NCI-H2029 treated with DMSO at 0.1 percent for 48 hours (cell line): ENCODE measurements around the gene COL3A1.

Source experiments
- DNase-seq: peaks from one replicate; lab custom pipeline; 2025; lab: John Stamatoyannopoulos, UW

COL3A1 gene

GRCh38 chr2:188974164-188974563, at the start of gene COL3A1:
COL3A1 (plus strand) TSS chr2:188974373; CDS start chr2:188974490, 117 bp downstream.
- no peak for DNase-seq

GRCh38 chr2:188928643-188929042, 45.5 kb upstream of the COL3A1 start:
- DNase-seq: no peak

GRCh38 chr2:188931361-188931760, 42.8 kb upstream of the COL3A1 start:
- no peak for DNase-seq

- no peak for DNase-seq
Measured at GRCh38 chr2:188937228-188938220, 36.6 kb upstream of the COL3A1 start.

DNA sequence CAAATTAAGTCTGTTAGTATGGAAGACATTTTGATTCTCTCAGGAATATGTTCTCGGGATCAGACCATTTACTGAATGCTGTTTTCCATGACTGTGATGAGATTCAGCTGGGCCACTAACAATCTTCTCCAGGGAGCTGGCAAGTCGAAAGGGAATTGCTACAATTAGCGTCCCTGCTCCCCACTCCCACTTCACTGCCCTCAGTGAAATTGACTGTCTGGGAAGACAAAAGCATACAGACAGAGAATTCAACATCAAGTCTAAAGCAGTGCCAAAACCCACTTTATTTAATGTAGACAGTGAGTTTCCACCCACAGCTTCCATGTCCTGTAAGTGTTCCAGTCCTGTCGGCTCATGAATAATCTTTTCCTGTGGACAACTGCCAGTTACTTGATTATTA, 34.0 kb upstream of the COL3A1 start:
- DNase-seq: no peak

DNA sequence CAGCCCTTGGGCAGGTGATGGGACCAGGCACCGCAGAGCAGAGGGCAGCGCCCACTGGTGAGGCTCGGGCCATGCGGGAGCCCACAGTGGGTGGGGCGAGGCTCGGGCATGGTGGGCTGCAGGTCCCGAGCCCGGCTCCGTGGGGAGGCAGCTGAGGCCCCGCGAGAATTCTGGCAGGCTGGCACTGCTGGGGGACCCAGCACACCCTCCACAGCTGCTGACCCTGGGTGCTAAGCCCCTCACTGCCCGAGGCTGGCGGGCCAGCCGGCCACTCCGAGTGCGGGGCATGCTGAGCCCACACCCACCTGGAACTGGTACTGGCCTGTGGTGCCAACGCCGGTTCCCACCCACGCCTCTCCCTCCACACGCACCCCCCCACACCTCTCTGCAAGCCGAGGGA, 29.7 kb upstream of the COL3A1 start:
- no peak for DNase-seq

DNA sequence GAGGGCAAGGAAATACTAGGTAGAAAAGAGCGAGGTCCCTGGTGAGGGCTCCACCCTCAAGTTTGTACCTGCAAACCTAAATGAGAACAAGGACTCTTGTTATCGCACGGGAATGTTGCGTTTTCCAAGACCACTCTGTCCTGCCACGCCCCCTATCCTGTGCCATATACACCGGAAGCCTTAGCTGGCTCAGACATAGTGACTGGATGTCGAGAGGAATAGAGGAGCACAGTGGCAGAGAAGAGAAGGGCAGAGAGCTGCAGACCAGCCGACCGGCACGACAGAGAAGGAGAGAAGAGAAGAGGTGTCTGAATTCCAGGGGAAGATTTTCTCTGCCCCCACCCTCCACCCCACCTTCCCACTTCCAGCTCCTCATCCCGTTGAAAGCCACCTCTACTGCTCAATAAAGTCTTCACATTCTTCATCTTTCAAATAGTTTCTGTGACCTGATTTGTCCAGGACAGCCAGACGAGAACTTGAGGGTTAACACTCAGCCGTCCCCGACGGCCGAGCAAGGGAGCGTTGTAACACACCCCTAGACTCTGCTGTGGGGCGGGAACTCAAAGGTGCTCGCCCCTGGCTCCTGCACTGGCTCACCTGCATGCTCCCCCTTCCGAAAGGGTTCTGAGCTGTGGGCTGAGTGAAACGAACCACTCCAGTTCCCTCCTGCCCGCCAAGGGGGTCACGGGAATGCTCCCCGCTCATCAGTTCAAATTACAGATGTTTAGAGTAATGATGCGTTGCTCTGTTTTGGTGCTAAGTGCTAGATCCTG, 24.9 kb upstream of the COL3A1 start:
- no peak for DNase-seq

DNA sequence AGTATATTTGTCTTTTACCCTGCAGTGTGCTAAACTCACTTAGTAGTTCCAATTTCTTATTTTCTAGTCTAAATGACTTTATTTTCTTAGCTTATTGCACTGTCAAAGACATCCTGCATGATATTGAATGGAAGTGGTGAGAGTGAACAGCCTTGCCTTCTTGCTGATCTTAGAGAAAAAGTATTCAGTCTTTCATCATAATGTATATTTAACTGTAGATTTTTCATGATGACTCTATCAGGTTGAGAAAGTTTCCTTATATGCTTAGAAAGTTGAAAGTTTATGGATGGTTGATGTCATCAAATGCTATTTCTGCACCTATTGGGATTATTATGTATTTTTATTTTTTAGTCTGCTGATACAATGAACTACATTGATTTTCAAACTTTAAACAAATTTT, 21.3 kb upstream of the COL3A1 start:
- DNase-seq: no peak

- no peak for DNase-seq
Measured at GRCh38 chr2:188956290-188956689, 17.9 kb upstream of the COL3A1 start.

DNA sequence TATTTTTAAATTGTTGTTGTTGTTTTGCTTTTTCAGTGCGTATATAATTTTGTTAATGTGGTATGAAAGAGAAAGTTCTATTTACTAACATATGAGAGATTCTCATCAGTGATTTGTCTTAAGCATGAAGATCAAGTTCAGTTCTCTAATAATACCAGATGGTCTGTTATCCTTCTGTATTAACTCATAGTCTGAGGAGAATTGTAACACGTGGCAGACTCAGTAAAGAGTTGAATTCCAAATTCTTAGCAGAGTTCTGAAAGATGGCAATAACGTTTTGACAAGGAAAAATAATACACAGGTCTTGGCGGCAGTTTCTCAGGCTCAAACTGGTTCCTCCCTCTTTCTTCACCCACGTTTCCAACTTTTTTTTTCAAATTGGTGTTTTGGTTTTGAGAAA, 17.2 kb upstream of the COL3A1 start:
- no peak for DNase-seq

DNA sequence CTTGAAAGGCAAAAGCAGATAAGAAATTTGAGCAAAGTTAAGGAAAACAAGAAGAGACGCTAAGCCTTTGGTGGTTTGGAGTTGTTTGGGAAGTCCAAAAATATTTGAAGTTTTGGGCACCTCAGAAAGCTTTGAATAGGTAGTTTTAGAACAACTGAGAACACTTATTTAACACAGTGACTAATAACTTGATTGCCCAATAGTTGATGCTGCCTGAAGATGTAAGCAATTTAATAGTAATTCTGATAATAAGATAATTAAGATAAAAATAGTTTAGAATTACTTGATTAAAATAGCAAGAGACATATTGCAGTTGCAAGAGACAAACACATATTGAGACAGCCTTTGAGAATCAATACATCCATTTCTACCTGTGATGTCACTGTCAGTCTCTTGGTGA, 16.5 kb upstream of the COL3A1 start:
- DNase-seq: no peak

GRCh38 chr2:188963741-188964140, 10.4 kb upstream of the COL3A1 start:
- no peak for DNase-seq

GRCh38 chr2:188964976-188965546, 9.1 kb upstream of the COL3A1 start:
- DNase-seq: no peak

- no peak for DNase-seq
Measured at GRCh38 chr2:188965563-188965962, 8.6 kb upstream of the COL3A1 start.

DNA sequence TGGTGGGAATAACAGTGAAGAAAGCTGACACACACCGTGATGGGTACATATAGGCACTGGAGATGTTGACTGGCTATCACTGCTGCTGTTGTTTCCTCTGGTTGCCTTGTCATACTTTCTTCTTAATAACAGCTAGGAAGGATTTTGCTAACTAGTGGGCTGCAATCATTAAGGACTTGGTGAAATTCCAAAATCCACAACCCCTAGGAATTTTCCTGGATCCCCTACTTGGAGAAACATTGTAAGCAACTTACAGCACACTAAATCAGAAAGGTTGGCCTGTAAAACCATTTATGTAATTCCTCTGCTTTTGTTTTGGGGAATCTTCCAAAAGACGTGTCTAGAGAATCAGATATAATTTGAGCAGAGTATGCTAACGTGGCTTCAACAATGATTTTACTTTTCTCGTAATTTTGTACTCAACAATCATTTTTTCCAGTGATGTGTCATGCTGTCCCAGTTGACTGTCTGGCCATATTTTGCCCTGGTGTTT, 8.0 kb upstream of the COL3A1 start:
- no peak for DNase-seq

- no peak for DNase-seq
Measured at GRCh38 chr2:188966728-188967440, 7.3 kb upstream of the COL3A1 start.

DNA sequence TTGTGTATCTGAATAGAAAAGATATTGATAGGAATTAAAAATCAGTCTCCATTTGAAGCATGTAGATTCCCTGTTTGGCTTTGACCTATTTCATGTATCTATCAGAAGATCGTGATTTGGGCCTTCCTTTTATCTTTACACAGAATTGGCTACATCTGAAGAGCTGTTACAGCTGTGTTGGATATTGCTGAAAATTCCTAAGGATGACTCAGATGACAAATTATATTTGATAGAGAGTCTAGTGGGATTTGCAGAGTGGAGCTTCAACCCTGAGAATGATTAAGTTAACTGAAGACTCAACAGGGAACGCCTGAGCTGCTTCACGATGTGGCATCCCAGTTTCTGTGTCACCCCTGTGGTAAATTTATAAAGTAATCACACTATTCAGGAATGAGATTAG, 4.9 kb upstream of the COL3A1 start:
- DNase-seq: no peak

DNA sequence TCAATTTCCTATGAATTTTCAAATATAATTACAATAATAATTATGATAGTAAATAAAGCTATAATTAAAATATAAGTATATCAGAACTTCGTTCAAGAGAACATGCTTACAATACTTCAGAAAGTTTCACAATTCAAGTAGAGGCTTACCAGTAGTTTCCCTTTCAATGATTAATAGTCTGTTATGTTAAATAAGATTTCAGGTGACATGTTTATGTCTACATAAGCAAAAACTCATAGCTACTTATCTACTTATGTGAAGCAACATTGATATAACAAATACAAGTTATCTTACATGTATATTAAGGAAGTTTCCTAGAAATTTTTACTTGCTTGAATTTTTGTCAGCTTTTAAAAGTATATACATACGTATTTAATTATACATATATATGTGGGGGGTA, 4.5 kb upstream of the COL3A1 start:
- DNase-seq: no peak

DNA sequence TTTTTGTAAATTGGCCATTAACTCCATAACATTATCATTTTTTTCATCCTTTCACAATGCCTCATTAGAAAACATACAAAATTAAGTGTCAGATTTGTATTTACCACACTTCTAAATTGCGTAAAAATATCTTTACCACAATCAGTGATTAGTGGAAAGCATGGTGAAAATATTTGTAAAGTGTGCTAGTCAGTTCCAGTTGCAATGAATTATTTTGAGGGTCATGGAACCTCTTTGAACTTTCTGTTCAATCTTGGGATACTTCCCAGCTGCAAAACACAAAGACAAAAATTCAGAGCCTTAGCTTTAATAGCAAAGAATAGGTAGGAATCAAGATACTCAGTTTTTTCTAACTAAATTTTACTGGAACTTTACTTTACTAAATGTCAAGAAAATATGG, 4.0 kb upstream of the COL3A1 start:
- no peak for DNase-seq

GRCh38 chr2:188971432-188971861, 2.7 kb upstream of the COL3A1 start:
- no peak for DNase-seq

DNA sequence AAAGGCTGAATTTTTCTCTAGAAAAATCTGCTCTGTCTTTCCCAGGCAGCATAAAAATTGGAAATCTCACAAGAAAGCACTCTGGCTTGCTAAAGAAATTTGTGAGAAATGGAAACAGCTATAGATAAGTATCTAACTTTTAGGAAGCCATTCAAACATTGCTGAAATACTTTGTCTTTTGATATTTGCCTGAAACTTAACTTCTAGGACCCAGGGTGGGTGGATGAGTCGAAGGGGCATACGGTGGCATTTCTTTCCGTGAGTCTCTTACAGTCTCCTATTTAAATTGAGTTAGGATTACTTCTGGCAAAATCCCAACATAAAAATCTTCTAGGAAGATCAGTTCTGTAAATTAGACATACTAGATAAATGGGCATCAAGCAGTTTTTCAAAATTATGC, 532 bp upstream of the COL3A1 start:
- no peak for DNase-seq
